OCI-LY1 (cell line): Measurements from ENCODE around the gene SIAE.
A peak's percentile ranks its signal among the peaks of the same experiment; 100 is the strongest.

ENCODE experiments used
- H2AFZ ChIP-seq: fragments of 200-600 bp; sonication (generic), shearing (Covaris generic); 2 replicates; pipeline ENCODE4 v1.6.0; 2014; ENCODE audit warnings: antibody characterized with exemption, mild to moderate bottlenecking, low read length
- H3F3A ChIP-seq: fragments of 200-600 bp; sonication (generic), shearing (Covaris generic); 2 replicates; pipeline ENCODE4 v1.6.0; 2014; ENCODE audit warnings: mild to moderate bottlenecking, antibody characterized with exemption, low read length, moderate library complexity; ENCODE audit not compliant: insufficient read depth
- H3K27ac ChIP-seq: fragments of 200-600 bp; sonication (generic); 2 replicates; pipeline ENCODE4 v1.5.1; 2014; ENCODE audit warnings: low read length, mixed run types, mild to moderate bottlenecking, low read depth; ENCODE audit not compliant: poor library complexity, severe bottlenecking
- H3K27me3 ChIP-seq: fragments of 200-600 bp; sonication (generic); 2 replicates; pipeline ENCODE4 v1.6.0; 2014; ENCODE audit warnings: antibody characterized with exemption, mild to moderate bottlenecking, low read length, moderate library complexity; ENCODE audit not compliant: insufficient read depth
- H3K36me3 ChIP-seq: fragments of 200-600 bp; sonication (generic); 2 replicates; pipeline ENCODE4 v1.6.1; 2014; ENCODE audit warnings: mild to moderate bottlenecking, antibody characterized with exemption, low read length, moderate library complexity, mixed read lengths; ENCODE audit not compliant: insufficient read depth
- H3K4me1 ChIP-seq: fragments of 200-600 bp; sonication (generic); 2 replicates; pipeline ENCODE4 v1.5.1; 2014; ENCODE audit warnings: mild to moderate bottlenecking, low read length, moderate library complexity; ENCODE audit not compliant: insufficient read depth, severe bottlenecking
- H3K4me2 ChIP-seq: fragments of 200-600 bp; sonication (generic), shearing (Covaris generic); 2 replicates; pipeline ENCODE4 v1.6.1; 2014; ENCODE audit warnings: low read length
- H3K4me3 ChIP-seq: fragments of 200-600 bp; sonication (generic); 2 replicates; pipeline ENCODE4 v1.5.1; 2014; ENCODE audit warnings: low read length, low read depth, mild to moderate bottlenecking, mixed read lengths; ENCODE audit not compliant: poor library complexity, severe bottlenecking
- H3K79me2 ChIP-seq: fragments of 200-600 bp; shearing (Covaris generic); 2 replicates; pipeline ENCODE4 v1.6.1; 2016; ENCODE audit warnings: mixed run types, low read length, mixed read lengths; ENCODE audit not compliant: insufficient read depth
- H3K9ac ChIP-seq: fragments of 200-600 bp; sonication (generic), shearing (Covaris generic); 2 replicates; pipeline ENCODE4 v1.6.1; 2014; ENCODE audit warnings: mild to moderate bottlenecking, low read length, mixed read lengths
- H3K9me2 ChIP-seq: fragments of 200-600 bp; sonication (generic), shearing (Covaris generic); 2 replicates; pipeline ENCODE4 v1.6.1; 2014; ENCODE audit warnings: low read depth, mild to moderate bottlenecking, low read length, mixed read lengths
- H3K9me3 ChIP-seq: fragments of 200-600 bp; shearing (Covaris generic); 2 replicates; pipeline ENCODE4 v1.6.1; 2014; ENCODE audit warnings: low read length, mixed read lengths
- H4K20me1 ChIP-seq: fragments of 200-600 bp; sonication (generic), shearing (Covaris generic); 2 replicates; pipeline ENCODE4 v1.6.0; 2016; ENCODE audit warnings: mild to moderate bottlenecking, low read length; ENCODE audit not compliant: insufficient read depth
- CTCF ChIP-seq: fragments of 200-600 bp; sonication (generic), shearing (Covaris generic); IDR thresholded peaks from 2 replicates; pipeline ENCODE4 v1.5.1; 2017; ENCODE audit warnings: mild to moderate bottlenecking, antibody characterized with exemption, low read length, moderate library complexity, mixed read lengths
- EZH2 ChIP-seq: fragments of 200-600 bp; sonication (generic), shearing (Covaris generic); IDR thresholded peaks from 2 replicates; pipeline ENCODE4 v1.8.0; 2017; ENCODE audit warnings: borderline replicate concordance, mixed run types, mild to moderate bottlenecking, antibody characterized with exemption, low read length, moderate library complexity, mixed read lengths

Gene SIAE

GRCh38 chr11:124646148-124646547, 27.4 kb downstream of the SIAE start:
- no peak overlapping the region for H2AFZ ChIP-seq
- TF ChIP-seq CTCF (no peak), EZH2 (no peak)
- no peaks in the 10 kb centered on the region for H4K20me1 ChIP-seq
- H3K4me2 ChIP-seq = no peak overlapping the region
- H3K27me3 ChIP-seq = no peaks in the 10 kb centered on the region
- no peaks in the 10 kb centered on the region for H3K79me2 ChIP-seq
- no peak overlapping the region for H3K4me3 ChIP-seq
- no peak overlapping the region for H3K27ac ChIP-seq
- H3K9me3 ChIP-seq = no peaks in the 10 kb centered on the region
- H3K4me1 ChIP-seq = peaks cover 7% of the 10 kb centered on the region
- no peaks in the 10 kb centered on the region for H3K9me2 ChIP-seq
- H3K9ac ChIP-seq = no peak overlapping the region
- no peaks in the 10 kb centered on the region for H3F3A ChIP-seq
- H3K36me3 ChIP-seq = no peaks in the 10 kb centered on the region

- H3K9me2 ChIP-seq = no peaks in the 10 kb centered on the region
- no peaks in the 10 kb centered on the region for H3K36me3 ChIP-seq
- H2AFZ ChIP-seq = no peak overlapping the region
- H3K4me3 ChIP-seq = no peak overlapping the region
- H3K4me2 ChIP-seq = no peak overlapping the region
- H3F3A ChIP-seq = no peaks in the 10 kb centered on the region
- no peaks in the 10 kb centered on the region for H3K79me2 ChIP-seq
- no peak overlapping the region for H3K9ac ChIP-seq
- TF ChIP-seq EZH2 (no peak), CTCF (peak; percentile 70; the same call in 1 of the 2 replicates)
- no peak overlapping the region for H3K27ac ChIP-seq
- H4K20me1 ChIP-seq = no peaks in the 10 kb centered on the region
- no peaks in the 10 kb centered on the region for H3K9me3 ChIP-seq
- H3K27me3 ChIP-seq = no peaks in the 10 kb centered on the region
- H3K4me1 ChIP-seq = peaks cover 7% of the 10 kb centered on the region
Observed at GRCh38 chr11:124644426-124645280, 28.9 kb downstream of the SIAE start.

- Histone ChIP-seq H3K27me3 (no peaks in the 10 kb centered on the region), H3K79me2 (no peaks in the 10 kb centered on the region), H3K4me1 (peaks cover 7% of the 10 kb centered on the region), H4K20me1 (no peaks in the 10 kb centered on the region), H2AFZ (no peak overlapping the region), H3F3A (no peaks in the 10 kb centered on the region), H3K9me3 (no peaks in the 10 kb centered on the region), H3K4me3 (no peak overlapping the region), H3K36me3 (no peaks in the 10 kb centered on the region), H3K9ac (no peak overlapping the region), H3K27ac (no peak overlapping the region), H3K9me2 (no peaks in the 10 kb centered on the region), H3K4me2 (no peak overlapping the region)
- TF ChIP-seq EZH2 (no peak), CTCF (no peak)
Observed at GRCh38 chr11:124643605-124644425, 29.7 kb downstream of the SIAE start.
